ENCODE data around the gene ADAMTS4. TPM values are rescaled to one million over a fixed set of nuclear protein-coding genes. Genes with fewer than 3 reads are reported as not detected.
A peak's percentile ranks its signal among the peaks of the same experiment; 100 is the strongest.

ADAMTS4 gene
- total and polyA plus RNA-seq, 9 of the 15 experiments (the other 6 are each of a cell fraction or from before 2014, with no cell fraction given), result 0.07 to 3.7 (median 0.41) TPM

- no peak; the same call in 1 of the 2 replicates for TF ChIP-seq RREB1 (CRISPR knock-in tag; IDR thresholded peaks at IDR 0.05)
- TF ChIP-seq TAF15 (IDR thresholded peaks at IDR 0.05; ENCODE audit: low read depth, low read length), result no peak
- TF ChIP-seq ZNF583 (CRISPR knock-in tag; IDR thresholded peaks at IDR 0.05), result no peak
- TF ChIP-seq ATF7 (IDR thresholded peaks at IDR 0.05), result peak; percentile 66
- no peak; the same call in 1 of the 2 replicates for TF ChIP-seq HLTF (IDR thresholded peaks at IDR 0.05)
- TF ChIP-seq CBFA2T2 (conservative IDR thresholded peaks at IDR 0.05), result no peak
- TF ChIP-seq ZNF212 (CRISPR knock-in tag; IDR thresholded peaks at IDR 0.05), result no peak
- peak; percentile 62 for TF ChIP-seq C11orf30 (IDR thresholded peaks at IDR 0.05; ENCODE audit: low read depth)
- TF ChIP-seq ZFPM2 (CRISPR knock-in tag; IDR thresholded peaks at IDR 0.05), result no peak
- TF ChIP-seq HDAC3 (IDR thresholded peaks at IDR 0.05; ENCODE audit: borderline replicate concordance, partially characterized antibody), result no peak
- TF ChIP-seq SAFB2 (IDR thresholded peaks at IDR 0.05; ENCODE audit: borderline replicate concordance, low read depth, low read length, severe bottlenecking), result no peak
- TF ChIP-seq MEF2A (IDR thresholded peaks at IDR 0.05; ENCODE audit: control insufficient read depth, low read depth, low read length), result no peak
- TF ChIP-seq SMAD2 (IDR thresholded peaks at IDR 0.05; ENCODE audit: low read depth, low read length), result no peak
- no peak for TF ChIP-seq FOXJ3 (CRISPR knock-in tag; IDR thresholded peaks at IDR 0.05)
- TF ChIP-seq SMARCC2 (IDR thresholded peaks at IDR 0.05; ENCODE audit: low read depth), result 0 out of 2 replicates have a peak, but pooled peaks have one; percentile 24
- no peak for TF ChIP-seq ZNF764 (CRISPR knock-in tag; IDR thresholded peaks at IDR 0.05; ENCODE audit: low read depth)
- TF ChIP-seq EHMT2 (IDR thresholded peaks at IDR 0.05), result 0 out of 2 replicates have a peak, but pooled peaks have one; percentile 19
- TF ChIP-seq OTX1 (CRISPR knock-in tag; IDR thresholded peaks at IDR 0.05), result peak; percentile 61; the same call in 1 of the 2 replicates
- no peak for TF ChIP-seq PRPF4 (IDR thresholded peaks at IDR 0.05; ENCODE audit: insufficient read depth, low read depth, low read length, poor library complexity, severe bottlenecking)
- TF ChIP-seq CTBP1 (IDR thresholded peaks at IDR 0.05; ENCODE audit: borderline replicate concordance), result peak; percentile 80
- TF ChIP-seq ZNF263 (CRISPR knock-in tag; IDR thresholded peaks at IDR 0.05; ENCODE audit: borderline replicate concordance), result peak; percentile 43; the same call in 1 of the 2 replicates
- TF ChIP-seq PHF20 (IDR thresholded peaks at IDR 0.05; ENCODE audit: partially characterized antibody), result peak; percentile 81
- TF ChIP-seq TBP (optimal IDR thresholded peaks at IDR 0.05; ENCODE audit: low read depth, low read length), result peak; percentile 85
- TF ChIP-seq NCOA1 (IDR thresholded peaks at IDR 0.05; ENCODE audit: low read depth), result no peak
- peak; percentile 55 for TF ChIP-seq NFIC (IDR thresholded peaks at IDR 0.05)
- no peak for TF ChIP-seq ZNF77 (CRISPR knock-in tag; IDR thresholded peaks at IDR 0.05)
These were observed 21.5 kb downstream of the ADAMTS4 start, which contains the start of gene B4GALT3 (continued) for GRCh38 chr1:161177112-161177935.
